ENCODE measurements around the gene APOD. TPM values are rescaled to one million over a fixed set of nuclear protein-coding genes. Genes with fewer than 3 reads are reported as not detected.
A peak's percentile ranks its signal among the peaks of the same experiment; 100 is the strongest.

Gene APOD
- total RNA-seq, 1 experiment from 2014 or later, result not detected

- Histone ChIP-seq H2BK120ac (ENCODE audit: low read depth, low read length, poor library complexity, severe bottlenecking) (no peak overlapping the region), H4K8ac (replicated peaks; ENCODE audit: insufficient read length, low read depth, low read length) (no peak overlapping the region), H3K4me1 (ENCODE audit: insufficient read depth, low read length) (no peaks in the 10 kb centered on the region; the same call in 1 of the 2 replicates), H3K56ac (ENCODE audit: insufficient read length, low read depth, low read length) (no peak overlapping the region), H3K23me2 (ENCODE audit: insufficient read length, low read depth, low read length, poor library complexity, severe bottlenecking) (peaks cover 2% of the 10 kb centered on the region), H2AK5ac (ENCODE audit: insufficient read length, low read length) (no peak overlapping the region), H3K4me2 (ENCODE audit: insufficient read depth, insufficient read length, low read length) (no peak overlapping the region), H2BK20ac (ENCODE audit: low read depth, low read length, poor library complexity, severe bottlenecking) (no peak overlapping the region), H3K27me3 (ENCODE audit: insufficient read depth, low read length) (no peaks in the 10 kb centered on the region), H3K79me1 (ENCODE audit: insufficient read depth, low read depth, low read length, poor library complexity, severe bottlenecking) (no peaks in the 10 kb centered on the region), H2BK15ac (ENCODE audit: low read depth, low read length) (no peak overlapping the region), H4K5ac (ENCODE audit: insufficient read length, low read depth, low read length) (no peak overlapping the region), H3K9me3 (ENCODE audit: control insufficient read depth, low read depth, low read length) (no peaks in the 10 kb centered on the region), H3K18ac (ENCODE audit: insufficient read length, low read depth, low read length) (no peak overlapping the region), H2BK12ac (ENCODE audit: insufficient read length, low read depth, low read length) (no peak overlapping the region), H3K23ac (ENCODE audit: insufficient read length, low read depth, low read length) (no peak overlapping the region), H3K27ac (ENCODE audit: insufficient read length, low read depth, low read length) (no peak overlapping the region), H3K9ac (ENCODE audit: extremely low read depth, insufficient read length, low read length) (no peak overlapping the region), H4K91ac (ENCODE audit: insufficient read length, low read depth, low read length) (no peak overlapping the region), H3T11ph (ENCODE audit: low read length) (no peak overlapping the region), H2BK5ac (ENCODE audit: insufficient read length, low read length) (no peak overlapping the region), H3K79me2 (ENCODE audit: insufficient read depth, low read length) (no peaks in the 10 kb centered on the region), H2AFZ (ENCODE audit: low read length) (no peak overlapping the region), H4K20me1 (ENCODE audit: control insufficient read depth, insufficient read depth, insufficient read length) (no peaks in the 10 kb centered on the region), H3K14ac (ENCODE audit: insufficient read depth, low read length) (no peak overlapping the region), H3K4ac (ENCODE audit: low read depth, low read length) (no peak overlapping the region)
- Mint-ChIP-seq H3K36me3 (ENCODE audit: insufficient read depth in 1 of 3, low read depth in 3 of 3) (0 out of 7 replicates have a peak, but pooled peaks cover 0 to 2% (median 0%) of the 10 kb centered on the region in 3 experiments), H3K27me3 (ENCODE audit: low read depth) (peaks cover 7% of the 10 kb centered on the region), H3K4me3 (no peak overlapping the region), H3K9me3 (peaks cover 4 to 5% of the 10 kb centered on the region in 2 experiments; a peak in 1 of 5 replicates), H3K4me1 (peaks cover 15 to 16% of the 10 kb centered on the region in 2 experiments), H3K27ac (peak overlapping the region in 2 of 3 experiments; percentile 17 to 41; a peak in 1 of 7 replicates)
- no peak for DNase-seq
- WGBS (ENCODE audit: extremely low coverage, insufficient read length, low lambda C conversion rate), result no CpG with 5 or more reads among the region's 19 CpGs
- no peak for TF ChIP-seq CTCF (conservative IDR thresholded peaks at IDR 0.05)
Measured at GRCh38 chr3:195573611-195574496, 9.9 kb downstream of the APOD start.
